H9 (cell line): ENCODE results near the gene CDC14A. TPM values are rescaled to one million over a fixed set of nuclear protein-coding genes. Genes with fewer than 3 reads are reported as not detected.

ENCODE experiments used
- DNase-seq: peaks from one replicate; pipeline ENCODE4 v3.0.0-alpha.2; 2017
- H2AFZ ChIP-seq: one replicate; pipeline ENCODE4 v1.6.1; 2013; ENCODE audit warnings: mild to moderate bottlenecking, low read length, control low read depth, moderate library complexity
- H2AK5ac ChIP-seq: 2 replicates; pipeline ENCODE4 v1.6.1; 2013; ENCODE audit warnings: low read length, control low read depth, mixed read lengths; ENCODE audit not compliant: insufficient read length
- H2BK120ac ChIP-seq: one replicate; pipeline ENCODE4 v1.6.1; 2013; ENCODE audit warnings: low read depth, mild to moderate bottlenecking, low read length, control low read depth, inconsistent platforms; ENCODE audit not compliant: poor library complexity, severe bottlenecking
- H2BK12ac ChIP-seq: 2 replicates; pipeline ENCODE4 v1.6.1; 2013; ENCODE audit warnings: low read length, control low read depth, mixed read lengths, low read depth; ENCODE audit not compliant: insufficient read length
- H2BK15ac ChIP-seq: 2 replicates; pipeline ENCODE4 v1.6.1; 2013; ENCODE audit warnings: low read depth, low read length, control low read depth
- H2BK20ac ChIP-seq: one replicate; pipeline ENCODE4 v1.6.1; 2013; ENCODE audit warnings: low read depth, mild to moderate bottlenecking, low read length, control low read depth, inconsistent platforms; ENCODE audit not compliant: poor library complexity, severe bottlenecking
- H2BK5ac ChIP-seq: 2 replicates; pipeline ENCODE4 v1.6.1; 2013; ENCODE audit warnings: low read length, control low read depth, mixed read lengths; ENCODE audit not compliant: insufficient read length
- H3K14ac ChIP-seq: 2 replicates; pipeline ENCODE4 v1.6.1; 2013; ENCODE audit warnings: low read length, control low read depth; ENCODE audit not compliant: insufficient read depth
- H3K18ac ChIP-seq: 2 replicates; pipeline ENCODE4 v1.6.1; 2013; ENCODE audit warnings: low read depth, mild to moderate bottlenecking, mixed read lengths, low read length, control low read depth; ENCODE audit not compliant: insufficient read length
- H3K23ac ChIP-seq: 2 replicates; pipeline ENCODE4 v1.6.1; 2013; ENCODE audit warnings: low read length, control low read depth, mixed read lengths, low read depth; ENCODE audit not compliant: insufficient read length
- H3K23me2 ChIP-seq: 2 replicates; pipeline ENCODE4 v1.6.1; 2013; ENCODE audit warnings: low read depth, mild to moderate bottlenecking, mixed read lengths, low read length, control low read depth; ENCODE audit not compliant: insufficient read length, poor library complexity, severe bottlenecking
- H3K27ac ChIP-seq: 2 replicates; pipeline ENCODE4 v1.5.1; 2013; ENCODE audit warnings: low read length, control low read depth, mixed read lengths, low read depth; ENCODE audit not compliant: insufficient read length
- H3K27me3 ChIP-seq: 2 replicates; pipeline ENCODE4 v1.6.1; 2013; ENCODE audit warnings: low read length, control low read depth, inconsistent platforms; ENCODE audit not compliant: insufficient read depth
- H3K4ac ChIP-seq: 2 replicates; pipeline ENCODE4 v1.6.1; 2013; ENCODE audit warnings: low read depth, mild to moderate bottlenecking, control low read depth, inconsistent platforms, low read length, moderate library complexity
- H3K4me1 ChIP-seq: 2 replicates; pipeline ENCODE4 v1.6.1; 2013; ENCODE audit warnings: low read length, control low read depth, inconsistent platforms; ENCODE audit not compliant: insufficient read depth
- H3K4me2 ChIP-seq: 2 replicates; pipeline ENCODE4 v1.6.1; 2013; ENCODE audit warnings: low read length, control low read depth, mixed read lengths; ENCODE audit not compliant: insufficient read length, insufficient read depth
- H3K56ac ChIP-seq: 2 replicates; pipeline ENCODE4 v1.6.1; 2013; ENCODE audit warnings: low read depth, mild to moderate bottlenecking, mixed read lengths, low read length, control low read depth; ENCODE audit not compliant: insufficient read length
- H3K79me1 ChIP-seq: 2 replicates; pipeline ENCODE4 v1.6.1; 2013; ENCODE audit warnings: low read depth, mild to moderate bottlenecking, moderate library complexity, low read length, control low read depth, inconsistent platforms; ENCODE audit not compliant: insufficient read depth, poor library complexity, severe bottlenecking
- H3K79me2 ChIP-seq: 2 replicates; pipeline ENCODE4 v1.6.1; 2013; ENCODE audit warnings: low read length, control low read depth, inconsistent platforms; ENCODE audit not compliant: insufficient read depth
- H3K9ac ChIP-seq: 2 replicates; pipeline ENCODE4 v1.6.1; 2013; ENCODE audit warnings: low read length, control low read depth, mixed read lengths; ENCODE audit not compliant: insufficient read length; ENCODE audit errors: extremely low read depth
- H3K9me3 ChIP-seq: one replicate; pipeline ENCODE4 v1.6.1; 2013; ENCODE audit warnings: low read depth, low read length, inconsistent platforms; ENCODE audit not compliant: control insufficient read depth
- H3T11ph ChIP-seq: one replicate; pipeline ENCODE4 v1.6.1; 2013; ENCODE audit warnings: mild to moderate bottlenecking, low read length, control low read depth, inconsistent platforms
- H4K20me1 ChIP-seq: one replicate; pipeline ENCODE4 v1.6.1; 2013; ENCODE audit not compliant: control insufficient read depth, insufficient read length, insufficient read depth
- H4K5ac ChIP-seq: 2 replicates; pipeline ENCODE4 v1.6.1; 2013; ENCODE audit warnings: low read depth, mild to moderate bottlenecking, mixed read lengths, low read length, control low read depth; ENCODE audit not compliant: insufficient read length
- H4K8ac ChIP-seq: replicated peaks from 2 replicates; pipeline ENCODE4 v1.6.1; 2013; ENCODE audit warnings: low read length, control low read depth, mixed read lengths, low read depth; ENCODE audit not compliant: insufficient read length
- H4K91ac ChIP-seq: 2 replicates; pipeline ENCODE4 v1.6.1; 2013; ENCODE audit warnings: low read depth, mild to moderate bottlenecking, moderate library complexity, mixed read lengths, low read length, control low read depth; ENCODE audit not compliant: insufficient read length
- H3K27ac Mint-ChIP-seq, 3 experiments: 2 replicates in 2 of 3; 3 replicates in 1 of 3; pipeline ENCODE4 v1.8.0; 2020 to 2021; ENCODE audit warnings: mixed read lengths in 3 of 3, mild to moderate bottlenecking in 1 of 3, moderate library complexity in 1 of 3
- H3K27me3 Mint-ChIP-seq: 2 replicates; pipeline ENCODE4 v1.8.0; 2021; ENCODE audit warnings: low read depth, mild to moderate bottlenecking, moderate library complexity, mixed read lengths
- H3K36me3 Mint-ChIP-seq, 3 experiments: 2 replicates in 2 of 3; 3 replicates in 1 of 3; pipeline ENCODE4 v1.8.0; 2020 to 2021; ENCODE audit warnings: low read depth in 3 of 3, mixed read lengths in 3 of 3; ENCODE audit not compliant: insufficient read depth in 1 of 3
- H3K4me1 Mint-ChIP-seq, 2 experiments: 2 replicates each; pipeline ENCODE4 v1.8.0; 2020; ENCODE audit warnings: mixed read lengths in 2 of 2
- H3K4me3 Mint-ChIP-seq, 2 experiments: 2 replicates in 1 of 2; 3 replicates in 1 of 2; pipeline ENCODE4 v1.8.0; 2020 to 2021; ENCODE audit warnings: mild to moderate bottlenecking in 2 of 2, mixed read lengths in 2 of 2, moderate library complexity in 1 of 2
- H3K9me3 Mint-ChIP-seq, 2 experiments: 2 replicates in 1 of 2; 3 replicates in 1 of 2; pipeline ENCODE4 v1.8.0; 2020; ENCODE audit warnings: mild to moderate bottlenecking in 2 of 2, mixed read lengths in 2 of 2, moderate library complexity in 1 of 2
- CTCF ChIP-seq: fragments of 200-600 bp; sonication (generic); conservative IDR thresholded peaks from 3 replicates; pipeline ENCODE4 v1.8.0; 2021; ENCODE audit warnings: antibody characterized with exemption, mild to moderate bottlenecking
- WGBS: extraction: QIAGEN DNeasy Blood & Tissue Kit; methylation state at CpG from one replicate; pipeline ENCODE4 v1.1.7; 2013; ENCODE audit warnings: missing lambda C conversion rate, low lambda C conversion rate, mixed read lengths; ENCODE audit not compliant: insufficient read length; ENCODE audit errors: extremely low coverage; 5-methylcytosine and 5-hydroxymethylcytosine counted together
- total RNA-seq: library from RNA; stranded (reverse); gene quantifications from 2 replicates; pipeline ENCODE4 v1.2.1, GENCODE V29; 2021

CDC14A gene
- total RNA-seq, 1 experiment from 2014 or later: 8.9 TPM

- Histone ChIP-seq H3K27me3 (no peaks in the 10 kb centered on the region), H2BK15ac (no peak overlapping the region), H3K9ac (no peak overlapping the region), H2BK20ac (no peak overlapping the region), H3K4ac (no peak overlapping the region), H3K79me1 (no peaks in the 10 kb centered on the region), H4K91ac (no peak overlapping the region), H2AFZ (no peak overlapping the region), H3K56ac (no peak overlapping the region), H4K20me1 (no peaks in the 10 kb centered on the region), H3K9me3 (no peaks in the 10 kb centered on the region), H3K23ac (no peak overlapping the region), H3K4me2 (no peak overlapping the region), H3K4me1 (no peaks in the 10 kb centered on the region), H3T11ph (no peak overlapping the region), H2AK5ac (no peak overlapping the region), H3K14ac (no peak overlapping the region), H3K79me2 (no peaks in the 10 kb centered on the region), H2BK12ac (no peak overlapping the region), H2BK120ac (no peak overlapping the region), H4K5ac (no peak overlapping the region), H2BK5ac (no peak overlapping the region), H3K18ac (no peak overlapping the region), H4K8ac (no peak overlapping the region), H3K27ac (no peak overlapping the region), H3K23me2 (no peaks in the 10 kb centered on the region)
- no peaks in the 10 kb centered on the region for H3K27me3 Mint-ChIP-seq
- no peak for TF ChIP-seq CTCF
- H3K4me3 Mint-ChIP-seq: no peak overlapping the region
- no CpG with 5 or more reads among the region's 1 CpG for WGBS
- peaks cover 3 to 7% of the 10 kb centered on the region in 2 experiments for H3K4me1 Mint-ChIP-seq
- H3K36me3 Mint-ChIP-seq: peaks cover 0 to 4% (median 3%) of the 10 kb centered on the region in 3 experiments; a peak in 5 of 7 replicates
- H3K27ac Mint-ChIP-seq: no peak overlapping the region
- DNase-seq: no peak
- H3K9me3 Mint-ChIP-seq: no peaks in the 10 kb centered on the region; a peak in 1 of 5 replicates
Observed at GRCh38 chr1:100479620-100480338, 127.5 kb downstream of the CDC14A start.
